ENCODE data around the gene MLLT10. TPM values are rescaled to one million over a fixed set of nuclear protein-coding genes. Genes with fewer than 3 reads are reported as not detected.

MLLT10 gene
- total RNA-seq, 1 experiment from 2014 or later = 60.1 TPM

DNA sequence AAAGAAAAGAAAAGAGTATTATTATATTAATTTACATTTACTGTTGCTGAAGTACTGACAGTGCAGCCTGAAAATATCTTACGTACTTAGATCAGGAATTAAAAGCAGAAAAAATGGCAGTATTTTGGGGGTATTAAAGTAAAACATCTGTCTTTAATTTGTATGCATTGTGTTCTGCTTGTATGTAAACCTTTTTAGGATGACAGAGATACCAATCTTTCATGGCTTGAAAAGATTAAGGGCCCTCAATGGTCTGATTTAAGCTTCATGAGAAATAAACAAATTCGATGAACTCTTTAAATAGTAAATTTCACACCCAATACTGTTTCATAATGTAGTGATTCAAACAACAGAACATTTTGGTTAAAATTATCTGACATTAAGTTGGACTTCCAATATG, 116.3 kb downstream of the MLLT10 start:
- TF ChIP-seq ZMAT4 (CRISPR knock-in tag; IDR thresholded peaks at IDR 0.05) = no peak
- TF ChIP-seq HMGXB4 (CRISPR knock-in tag; IDR thresholded peaks at IDR 0.05) = no peak
- no peak for TF ChIP-seq ZBTB21 (CRISPR knock-in tag; IDR thresholded peaks at IDR 0.05; ENCODE audit: borderline replicate concordance)
- TF ChIP-seq FOXK1 (CRISPR knock-in tag; IDR thresholded peaks at IDR 0.05) = no peak
- no peak for TF ChIP-seq ZNF219 (CRISPR knock-in tag; IDR thresholded peaks at IDR 0.05; ENCODE audit: borderline replicate concordance)
- TF ChIP-seq, protein P1, sequence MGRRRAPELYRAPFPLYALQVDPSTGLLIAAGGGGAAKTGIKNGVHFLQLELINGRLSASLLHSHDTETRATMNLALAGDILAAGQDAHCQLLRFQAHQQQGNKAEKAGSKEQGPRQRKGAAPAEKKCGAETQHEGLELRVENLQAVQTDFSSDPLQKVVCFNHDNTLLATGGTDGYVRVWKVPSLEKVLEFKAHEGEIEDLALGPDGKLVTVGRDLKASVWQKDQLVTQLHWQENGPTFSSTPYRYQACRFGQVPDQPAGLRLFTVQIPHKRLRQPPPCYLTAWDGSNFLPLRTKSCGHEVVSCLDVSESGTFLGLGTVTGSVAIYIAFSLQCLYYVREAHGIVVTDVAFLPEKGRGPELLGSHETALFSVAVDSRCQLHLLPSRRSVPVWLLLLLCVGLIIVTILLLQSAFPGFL (CRISPR knock-in tag; IDR thresholded peaks at IDR 0.05; ENCODE audit: borderline replicate concordance) = no peak
- no peak for TF ChIP-seq SMAD3 (CRISPR knock-in tag; IDR thresholded peaks at IDR 0.05; ENCODE audit: borderline replicate concordance)
- no peak for TF ChIP-seq FOXJ3 (CRISPR knock-in tag; IDR thresholded peaks at IDR 0.05; ENCODE audit: borderline replicate concordance)
- no peak for TF ChIP-seq ZNF425 (CRISPR knock-in tag; conservative IDR thresholded peaks at IDR 0.05)
- no peak for TF ChIP-seq ZNF263 (CRISPR knock-in tag; IDR thresholded peaks at IDR 0.05; ENCODE audit: low read depth)
- TF ChIP-seq GTF2I (CRISPR knock-in tag; conservative IDR thresholded peaks at IDR 0.05) = no peak
- no peak for TF ChIP-seq ZNF532 (CRISPR knock-in tag; IDR thresholded peaks at IDR 0.05; ENCODE audit: borderline replicate concordance)
- TF ChIP-seq GABPB1 (CRISPR knock-in tag; IDR thresholded peaks at IDR 0.05) = no peak
- no peak for TF ChIP-seq ATF3 (CRISPR knock-in tag; conservative IDR thresholded peaks at IDR 0.05)
- TF ChIP-seq TEAD1 (CRISPR knock-in tag; IDR thresholded peaks at IDR 0.05) = no peak
- TF ChIP-seq GRHL2 (CRISPR knock-in tag; IDR thresholded peaks at IDR 0.05; ENCODE audit: insufficient replicate concordance, severe bottlenecking) = no peak
- no peak for TF ChIP-seq EMX1 (CRISPR knock-in tag; IDR thresholded peaks at IDR 0.05)
- no peak for TF ChIP-seq PRRX2 (CRISPR knock-in tag; IDR thresholded peaks at IDR 0.05)
- TF ChIP-seq ESRRA (CRISPR knock-in tag; IDR thresholded peaks at IDR 0.05; ENCODE audit: borderline replicate concordance) = no peak
- no peak for TF ChIP-seq MAX (CRISPR knock-in tag; IDR thresholded peaks at IDR 0.05)
- Mint-ChIP-seq H3K9me3 (no peaks in the 10 kb centered on the region), H3K27me3 (ENCODE audit: low read depth) (no peaks in the 10 kb centered on the region), H3K27ac (no peak overlapping the region), H3K4me1 (peaks cover 12% of the 10 kb centered on the region), H3K4me3 (no peak overlapping the region), H3K36me3 (peaks cover 15% of the 10 kb centered on the region)
- CTCF ChIA-PET = no interaction called here
- ATAC-seq (no peak), DNase-seq (ENCODE audit: low spot score) (no peak)
- POLR2A ChIA-PET = interaction anchor here (1.6 kb wide), 1 partner anchor 13 kb away, joined by 3 read pairs; no protein-coding TSS in a partner anchor

Data from WTC11 (cell line).